KMS-11 (cell line): ENCODE data around the gene APPL1.

Experiments
- H2AFZ ChIP-seq: fragments of 200-600 bp; sonication (generic); 2 replicates; pipeline ENCODE4 v1.6.1; 2016; ENCODE audit warnings: antibody characterized with exemption, mixed run types, low read depth
- H3K27ac ChIP-seq: fragments of 200-600 bp; sonication (generic); 2 replicates; pipeline ENCODE4 v1.6.1; 2016; ENCODE audit warnings: mild to moderate bottlenecking, mixed run types
- H3K27me3 ChIP-seq: fragments of 200-600 bp; sonication (generic); 2 replicates; pipeline ENCODE4 v1.6.1; 2017; ENCODE audit warnings: mild to moderate bottlenecking, low read depth, mixed run types, moderate library complexity; ENCODE audit not compliant: insufficient read depth
- H3K36me3 ChIP-seq: fragments of 200-600 bp; sonication (generic); 2 replicates; pipeline ENCODE4 v1.6.1; 2017; ENCODE audit warnings: mild to moderate bottlenecking, mixed run types; ENCODE audit not compliant: insufficient read depth
- H3K4me1 ChIP-seq: fragments of 200-600 bp; sonication (generic); 2 replicates; pipeline ENCODE4 v1.6.1; 2016; ENCODE audit warnings: mild to moderate bottlenecking, low read depth, mixed run types; ENCODE audit not compliant: poor library complexity, severe bottlenecking
- H3K4me2 ChIP-seq: fragments of 200-600 bp; sonication (generic); 2 replicates; pipeline ENCODE4 v1.7.0; 2016; ENCODE audit warnings: mild to moderate bottlenecking, mixed run types
- H3K4me3 ChIP-seq: fragments of 200-600 bp; sonication (generic); IDR thresholded peaks from 2 replicates; pipeline ENCODE4 v1.6.1; 2017; ENCODE audit warnings: low read depth, low read length, mixed read lengths; ENCODE audit not compliant: insufficient read depth
- H3K79me2 ChIP-seq: fragments of 200-600 bp; sonication (generic); 2 replicates; pipeline ENCODE4 v1.6.1; 2016; ENCODE audit warnings: low read depth, mixed run types; ENCODE audit not compliant: insufficient read depth
- H3K9ac ChIP-seq: fragments of 200-600 bp; sonication (generic); 2 replicates; pipeline ENCODE4 v1.6.1; 2016; ENCODE audit warnings: mild to moderate bottlenecking, mixed run types
- H4K20me1 ChIP-seq: fragments of 200-600 bp; sonication (generic); 2 replicates; pipeline ENCODE4 v1.6.1; 2016; ENCODE audit warnings: mild to moderate bottlenecking, mixed run types; ENCODE audit not compliant: insufficient read depth
- CTCF ChIP-seq: fragments of 200-600 bp; sonication (generic); conservative IDR thresholded peaks from 2 replicates; pipeline ENCODE4 v1.6.1; 2017; ENCODE audit warnings: low read depth, mild to moderate bottlenecking, antibody characterized with exemption, low read length, moderate library complexity, mixed read lengths

The APPL1 gene

GRCh38 chr3:57233799-57234198, 6.3 kb downstream of the APPL1 start:
- Histone ChIP-seq H3K36me3 (no peaks in the 10 kb centered on the region), H3K4me3 (no peak overlapping the region), H3K27ac (no peak overlapping the region), H3K4me1 (peaks cover 10% of the 10 kb centered on the region), H3K4me2 (no peak overlapping the region), H3K27me3 (no peaks in the 10 kb centered on the region), H2AFZ (no peak overlapping the region), H3K79me2 (peaks cover 19% of the 10 kb centered on the region; the same call in 1 of the 2 replicates), H3K9ac (no peak overlapping the region), H4K20me1 (no peaks in the 10 kb centered on the region)
- TF ChIP-seq CTCF = no peak

- Histone ChIP-seq H3K79me2 (peaks cover 8% of the 10 kb centered on the region; the same call in 1 of the 2 replicates), H3K9ac (no peak overlapping the region), H3K27me3 (no peaks in the 10 kb centered on the region), H3K4me1 (peaks cover under 1% of the 10 kb centered on the region), H3K4me2 (no peak overlapping the region), H3K27ac (no peak overlapping the region), H3K4me3 (no peak overlapping the region), H2AFZ (no peak overlapping the region), H3K36me3 (no peaks in the 10 kb centered on the region), H4K20me1 (no peaks in the 10 kb centered on the region)
- TF ChIP-seq CTCF = no peak
Observed at GRCh38 chr3:57234613-57235575, 7.4 kb downstream of the APPL1 start.

- H3K4me1 ChIP-seq = no peaks in the 10 kb centered on the region
- no peak overlapping the region for H3K4me3 ChIP-seq
- no peak overlapping the region for H2AFZ ChIP-seq
- no peak overlapping the region for H3K27ac ChIP-seq
- no peaks in the 10 kb centered on the region for H3K27me3 ChIP-seq
- no peaks in the 10 kb centered on the region for H3K79me2 ChIP-seq
- no peak overlapping the region for H3K4me2 ChIP-seq
- TF ChIP-seq CTCF = no peak
- H3K36me3 ChIP-seq = no peaks in the 10 kb centered on the region; the same call in 1 of the 2 replicates
- no peaks in the 10 kb centered on the region for H4K20me1 ChIP-seq
- no peak overlapping the region for H3K9ac ChIP-seq
Observed at GRCh38 chr3:57244946-57245345, 17.4 kb downstream of the APPL1 start.

- TF ChIP-seq CTCF = no peak
- Histone ChIP-seq H2AFZ (no peak overlapping the region), H3K4me2 (no peak overlapping the region), H3K4me3 (no peak overlapping the region), H3K27me3 (no peaks in the 10 kb centered on the region), H4K20me1 (no peaks in the 10 kb centered on the region), H3K9ac (no peak overlapping the region), H3K27ac (no peak overlapping the region), H3K79me2 (no peaks in the 10 kb centered on the region), H3K4me1 (no peaks in the 10 kb centered on the region), H3K36me3 (no peaks in the 10 kb centered on the region)
Observed at GRCh38 chr3:57252404-57252803, 24.9 kb downstream of the APPL1 start.
